Karpas-422 (cell line): Measurements from ENCODE around the gene DYNC2I2. TPM values are rescaled to one million over a fixed set of nuclear protein-coding genes. Genes with fewer than 3 reads are reported as not detected.
"Not testable (repeated sequence)": the region's sequence is repeated elsewhere in the genome, so short reads cannot be mapped to it uniquely, and the experiment has no call there.

Source experiments
- DNase-seq: peaks from one replicate; pipeline ENCODE4 v3.0.0-alpha.2; 2015
- H2AFZ ChIP-seq: fragments of 200-600 bp; sonication (generic); 2 replicates; pipeline ENCODE4 v1.6.1; 2014; ENCODE audit warnings: antibody characterized with exemption, low read length, mixed read lengths
- H3K27ac ChIP-seq: fragments of 200-600 bp; sonication (generic); 2 replicates; pipeline ENCODE4 v1.5.1; 2014; ENCODE audit warnings: mild to moderate bottlenecking, low read length, moderate library complexity
- H3K27me3 ChIP-seq: fragments of 200-600 bp; sonication (generic); 2 replicates; pipeline ENCODE4 v1.6.1; 2014; ENCODE audit warnings: low read length, mixed read lengths
- H3K36me3 ChIP-seq: fragments of 200-600 bp; sonication (generic); 2 replicates; pipeline ENCODE4 v1.6.1; 2014; ENCODE audit warnings: low read length, mixed read lengths; ENCODE audit not compliant: insufficient read depth
- H3K4me1 ChIP-seq: fragments of 200-600 bp; sonication (generic); 2 replicates; pipeline ENCODE4 v1.6.1; 2014; ENCODE audit warnings: mild to moderate bottlenecking, low read length, mixed read lengths
- H3K4me2 ChIP-seq: fragments of 200-600 bp; sonication (generic); 2 replicates; pipeline ENCODE4 v1.6.1; 2014; ENCODE audit warnings: low read length, low read depth, mild to moderate bottlenecking; ENCODE audit not compliant: poor library complexity, severe bottlenecking
- H3K4me3 ChIP-seq: fragments of 200-600 bp; sonication (generic); 2 replicates; pipeline ENCODE4 v1.5.1; 2014; ENCODE audit warnings: mild to moderate bottlenecking, antibody characterized with exemption, low read length, mixed read lengths
- H3K79me2 ChIP-seq: fragments of 200-600 bp; sonication (generic); 2 replicates; pipeline ENCODE4 v1.6.1; 2014; ENCODE audit warnings: mild to moderate bottlenecking, low read length, mixed read lengths
- H3K9ac ChIP-seq: fragments of 200-600 bp; sonication (generic); 2 replicates; pipeline ENCODE4 v1.6.0; 2014; ENCODE audit warnings: low read length
- H3K9me2 ChIP-seq: fragments of 200-600 bp; sonication (generic), shearing (Covaris generic); replicated peaks from 2 replicates; pipeline ENCODE4 v1.6.0; 2014; ENCODE audit warnings: mild to moderate bottlenecking, low read length, moderate library complexity; ENCODE audit not compliant: insufficient read depth
- H3K9me3 ChIP-seq: fragments of 300-700, 200-600 bp; sonication (generic); 2 replicates; pipeline ENCODE4 v1.6.1; 2014; ENCODE audit warnings: low read length, mixed read lengths
- H4K20me1 ChIP-seq: fragments of 200-600 bp; sonication (generic); 2 replicates; pipeline ENCODE4 v1.6.1; 2014; ENCODE audit warnings: mild to moderate bottlenecking, antibody characterized with exemption, low read length, low read depth; ENCODE audit not compliant: insufficient read depth
- total RNA-seq: library from RNA; depleted of rRNA; stranded (reverse); fragments of >200 nt; shearing (Covaris generic); gene quantifications from 2 replicates; pipeline ENCODE4 v1.2.3, GENCODE V29; 2014; ENCODE audit warnings: low replicate concordance

The DYNC2I2 gene
- total RNA-seq, 1 experiment from 2014 or later = 38.9 TPM

GRCh38 chr9:128701227-128701854, 44.7 kb upstream of the DYNC2I2 start:
- Histone ChIP-seq H2AFZ (no peak overlapping the region), H4K20me1 (peaks cover 2% of the 10 kb centered on the region; the same call in 1 of the 2 replicates), H3K9me3 (no peaks in the 10 kb centered on the region), H3K4me1 (no peaks in the 10 kb centered on the region), H3K27me3 (no peaks in the 10 kb centered on the region), H3K27ac (no peak overlapping the region), H3K4me3 (no peak overlapping the region), H3K9ac (no peak overlapping the region), H3K9me2 (no peaks in the 10 kb centered on the region), H3K36me3 (peaks cover 2% of the 10 kb centered on the region; the same call in 1 of the 2 replicates), H3K4me2 (no peak overlapping the region), H3K79me2 (no peaks in the 10 kb centered on the region)
- DNase-seq = no peak

- H2AFZ ChIP-seq, H3K79me2 ChIP-seq, H3K4me2 ChIP-seq, H3K27me3 ChIP-seq, H3K9me2 ChIP-seq, DNase-seq, H3K4me1 ChIP-seq, H3K27ac ChIP-seq, H3K4me3 ChIP-seq, H3K9ac ChIP-seq, H3K9me3 ChIP-seq: not testable (repeated sequence)
- peaks cover 16% of the 10 kb centered on the region for H3K36me3 ChIP-seq
- H4K20me1 ChIP-seq = peaks cover 11% of the 10 kb centered on the region
Observed at GRCh38 chr9:128699096-128699795, 42.6 kb upstream of the DYNC2I2 start.

- no peak overlapping the region for H3K4me2 ChIP-seq
- no peak overlapping the region for H2AFZ ChIP-seq
- H3K4me3 ChIP-seq = no peak overlapping the region
- H3K79me2 ChIP-seq = no peaks in the 10 kb centered on the region
- no peaks in the 10 kb centered on the region for H3K27me3 ChIP-seq
- H3K9ac ChIP-seq = no peak overlapping the region
- DNase-seq = no peak
- peaks cover 24% of the 10 kb centered on the region for H4K20me1 ChIP-seq
- no peak overlapping the region for H3K27ac ChIP-seq
- no peaks in the 10 kb centered on the region for H3K9me2 ChIP-seq
- H3K36me3 ChIP-seq = peaks cover 35% of the 10 kb centered on the region
- no peaks in the 10 kb centered on the region for H3K4me1 ChIP-seq
- H3K9me3 ChIP-seq = no peaks in the 10 kb centered on the region
Observed at GRCh38 chr9:128696923-128697707, 40.5 kb upstream of the DYNC2I2 start.

GRCh38 chr9:128694344-128694743, 37.7 kb upstream of the DYNC2I2 start:
- Histone ChIP-seq H3K4me1 (peaks cover 12% of the 10 kb centered on the region), H3K4me2 (no peak overlapping the region), H3K27me3 (no peaks in the 10 kb centered on the region), H2AFZ (no peak overlapping the region), H3K9ac (no peak overlapping the region), H3K36me3 (peaks cover 56% of the 10 kb centered on the region), H3K9me2 (no peaks in the 10 kb centered on the region), H4K20me1 (peaks cover 44% of the 10 kb centered on the region), H3K79me2 (peaks cover 22% of the 10 kb centered on the region), H3K4me3 (no peak overlapping the region), H3K9me3 (no peaks in the 10 kb centered on the region), H3K27ac (no peak overlapping the region)
- no peak for DNase-seq

- Histone ChIP-seq H3K36me3 (peaks cover 56% of the 10 kb centered on the region), H3K4me1 (peaks cover 12% of the 10 kb centered on the region), H4K20me1 (peaks cover 44% of the 10 kb centered on the region), H3K79me2 (peaks cover 23% of the 10 kb centered on the region)
- not testable (repeated sequence) for H3K4me2 ChIP-seq, H3K9me2 ChIP-seq, H3K27me3 ChIP-seq, H3K9ac ChIP-seq, DNase-seq, H2AFZ ChIP-seq, H3K27ac ChIP-seq, H3K4me3 ChIP-seq, H3K9me3 ChIP-seq
Observed at GRCh38 chr9:128693738-128694137, 37.1 kb upstream of the DYNC2I2 start.

GRCh38 chr9:128690684-128691034, 34.0 kb upstream of the DYNC2I2 start:
- no peak overlapping the region for H2AFZ ChIP-seq
- peak overlapping the region; percentile 93 for H3K4me3 ChIP-seq
- DNase-seq = no peak
- H3K9me2 ChIP-seq = no peaks in the 10 kb centered on the region
- H3K9ac ChIP-seq = peak overlapping the region; percentile 86
- H3K36me3 ChIP-seq = peaks cover 53% of the 10 kb centered on the region
- no peaks in the 10 kb centered on the region for H3K9me3 ChIP-seq
- H4K20me1 ChIP-seq = peaks cover 37% of the 10 kb centered on the region
- H3K4me2 ChIP-seq = peak overlapping the region; percentile 91
- peak overlapping the region; percentile 69 for H3K27ac ChIP-seq
- H3K79me2 ChIP-seq = peaks cover 54% of the 10 kb centered on the region
- no peaks in the 10 kb centered on the region for H3K27me3 ChIP-seq
- H3K4me1 ChIP-seq = peaks cover 43% of the 10 kb centered on the region

GRCh38 chr9:128689820-128690683, 33.4 kb upstream of the DYNC2I2 start:
- Histone ChIP-seq H3K4me3 (peak overlapping the region; percentile 93), H3K9me3 (no peaks in the 10 kb centered on the region), H3K4me1 (peaks cover 49% of the 10 kb centered on the region), H3K79me2 (peaks cover 60% of the 10 kb centered on the region), H2AFZ (no peak overlapping the region), H3K9ac (peak overlapping the region; percentile 86), H3K27me3 (no peaks in the 10 kb centered on the region), H3K27ac (peak overlapping the region; percentile 69), H3K9me2 (no peaks in the 10 kb centered on the region), H4K20me1 (peaks cover 41% of the 10 kb centered on the region), H3K4me2 (peak overlapping the region; percentile 91), H3K36me3 (peaks cover 50% of the 10 kb centered on the region)
- DNase-seq = peak; percentile 74
